Pancreas (tissue), 10 donors: ENCODE data around the gene MMS19. TPM values are rescaled to one million over a fixed set of nuclear protein-coding genes. Genes with fewer than 3 reads are reported as not detected.
A peak's percentile ranks its signal among the peaks of the same experiment; 100 is the strongest.

ENCODE experiments used
- ATAC-seq, 4 donors: fragments of 200-7000 bp; cut with Tn5 transposase; one replicate each; pipeline versions ENCODE4 v1.8.0 to v1.9.1; 2020; ENCODE audit warnings: mild to moderate bottlenecking in 4 of 4, moderate library complexity in 4 of 4
- DNase-seq, 6 donors: peaks; one replicate each; pipeline ENCODE4 v3.0.0-alpha.2; 2020
- FAIRE-seq: peaks from 2 replicates; lab custom pipeline; 2012; peaks lifted over from hg19 to GRCh38; lab: Jason Lieb, UNC
- H3K27ac ChIP-seq, 4 donors: fragments of 200-600 bp; sonication (generic); 1 replicate in 3 of 4; 2 replicates in 1 of 4; pipeline versions ENCODE4 v1.5.0 to v1.8.0; 2020
- H3K27me3 ChIP-seq, 4 donors: fragments of 200-600 bp; one replicate each; pipeline ENCODE4 v1.8.0; 2021
- H3K36me3 ChIP-seq, 3 donors: fragments of 200-600 bp; sonication (generic) in 1 of 3; one replicate each; pipeline versions ENCODE4 v1.5.0 to v1.8.0; 2020 to 2021
- H3K4me1 ChIP-seq, 3 donors: fragments of 200-600 bp; one replicate each; pipeline ENCODE4 v1.8.0; 2021
- H3K4me3 ChIP-seq, 4 donors: fragments of 200-600 bp; sonication (generic) in 2 of 4; one replicate each; pipeline versions ENCODE4 v1.5.0 to v1.8.0; 2020 to 2021
- H3K9me3 ChIP-seq, 4 donors: fragments of 200-600 bp; one replicate each; pipeline ENCODE4 v1.8.0; 2021
- WGBS, 2 donors: extraction: QIAGEN DNeasy Blood & Tissue Kit; methylation state at CpG; one replicate each; pipeline ENCODE4 v1.1.7; 2013; 5-methylcytosine and 5-hydroxymethylcytosine counted together
- intact Hi-C, 3 donors: fragments of 100-400 bp; cut with DNase I; formaldehyde crosslinking; loops; one replicate each; pipeline versions ENCODE4 v1.11.1 to v1.14.2; 2022
- polyA plus RNA-seq, 2 donors: library from polyadenylated mRNA; stranded (reverse); fragments of 200-250 nt; gene quantifications; one replicate each; pipeline ENCODE4 v1.2.3, GENCODE V29; 2013
- total RNA-seq, 6 donors: library from RNA; stranded (reverse); fragmentation: NEBNext Ultra II Directional in 4 of 6; extraction: Animal tissue kit (Norgen Biotek cat#: 25700) in 4 of 6; gene quantifications; one replicate each; pipeline versions ENCODE4 v1.2.1 to v1.2.4, GENCODE V29; 2021 to 2023
- TF ChIP-seq, protein P1 (sequence below), 4 donors: fragments of 200-600 bp; sonication (generic) in 3 of 4; IDR thresholded peaks; one replicate each; pipeline versions ENCODE4 v1.5.0 to v1.8.0; 2021; ENCODE audit warnings: antibody characterized with exemption in 4 of 4
- donor health status: healthy with polysubstance abuse.
- donor health status: DM: no; HTN: no; CAD: no; lungs with moderate emphysema.
- donor health status: DM: no; HTN: no; CAD: no.
- donor health status: control.
- donor health status: control.
- donor health status: Bipolar disorder and iron deficiency.
- donor health status: DM: yes; HTN: yes; CAD: no.
- donor health status: DM: no; HTN: no; CAD: no.
- donor health status: DM: no; HTN: no; CAD: no.
- donor health status: DM: yes; HTN: yes; CAD: no.

MMS19 gene
- total and polyA plus RNA-seq, 8 donors: 18.0 to 65.7 (median 24.6) TPM

DNA sequence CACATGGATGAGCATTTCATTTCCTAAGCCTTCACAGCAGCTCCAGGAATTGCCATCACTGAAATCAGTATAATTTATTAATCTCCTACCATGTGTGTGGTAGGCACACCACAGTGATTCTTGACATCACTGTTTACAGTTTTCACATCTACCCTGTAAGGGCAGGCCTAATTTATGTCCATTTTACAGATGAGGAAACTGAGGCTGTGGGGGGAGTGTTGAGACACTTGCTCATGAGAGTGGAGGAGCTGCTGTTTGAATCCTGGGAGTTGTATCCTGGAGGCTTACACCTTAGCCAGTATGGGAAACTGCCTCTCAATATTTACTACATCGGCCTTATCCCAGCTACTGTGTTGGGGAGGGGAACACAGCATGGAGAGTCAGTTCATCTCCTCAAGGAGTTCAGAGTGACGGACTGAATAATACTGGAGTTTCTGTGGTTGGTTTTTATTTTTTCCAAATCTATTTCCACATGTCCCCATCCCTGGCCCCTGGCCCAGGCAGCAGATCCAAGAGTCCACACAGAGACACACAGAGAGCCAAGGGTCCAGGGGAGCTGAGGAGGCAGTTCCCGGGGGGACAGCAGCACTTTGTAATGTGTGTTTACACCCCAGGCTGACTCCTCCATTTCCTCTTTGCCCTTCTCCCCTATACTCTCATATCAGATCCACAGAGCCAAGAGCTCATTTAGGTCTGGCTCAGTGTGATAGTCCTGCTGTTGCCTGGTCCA, 13.7 kb upstream of the MMS19 start:
- no peaks in the 10 kb centered on the region for H3K4me1 ChIP-seq
- FAIRE-seq (no peak), DNase-seq (no peak), ATAC-seq (peak in 2 of 4 donors; percentile 11 to 30)
- TF ChIP-seq, protein P1, sequence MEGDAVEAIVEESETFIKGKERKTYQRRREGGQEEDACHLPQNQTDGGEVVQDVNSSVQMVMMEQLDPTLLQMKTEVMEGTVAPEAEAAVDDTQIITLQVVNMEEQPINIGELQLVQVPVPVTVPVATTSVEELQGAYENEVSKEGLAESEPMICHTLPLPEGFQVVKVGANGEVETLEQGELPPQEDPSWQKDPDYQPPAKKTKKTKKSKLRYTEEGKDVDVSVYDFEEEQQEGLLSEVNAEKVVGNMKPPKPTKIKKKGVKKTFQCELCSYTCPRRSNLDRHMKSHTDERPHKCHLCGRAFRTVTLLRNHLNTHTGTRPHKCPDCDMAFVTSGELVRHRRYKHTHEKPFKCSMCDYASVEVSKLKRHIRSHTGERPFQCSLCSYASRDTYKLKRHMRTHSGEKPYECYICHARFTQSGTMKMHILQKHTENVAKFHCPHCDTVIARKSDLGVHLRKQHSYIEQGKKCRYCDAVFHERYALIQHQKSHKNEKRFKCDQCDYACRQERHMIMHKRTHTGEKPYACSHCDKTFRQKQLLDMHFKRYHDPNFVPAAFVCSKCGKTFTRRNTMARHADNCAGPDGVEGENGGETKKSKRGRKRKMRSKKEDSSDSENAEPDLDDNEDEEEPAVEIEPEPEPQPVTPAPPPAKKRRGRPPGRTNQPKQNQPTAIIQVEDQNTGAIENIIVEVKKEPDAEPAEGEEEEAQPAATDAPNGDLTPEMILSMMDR (IDR thresholded peaks at IDR 0.05): no peak
- H3K9me3 ChIP-seq: no peaks in the 10 kb centered on the region
- intact Hi-C loops: no loop called here
- H3K27me3 ChIP-seq: no peaks in the 10 kb centered on the region
- no peak overlapping the region for H3K27ac ChIP-seq
- 86 to 87% methylated on average over 3 of the region's 3 CpGs for WGBS, 2 donors
- H3K36me3 ChIP-seq: no peaks in the 10 kb centered on the region
- H3K4me3 ChIP-seq: no peak overlapping the region

GRCh38 chr10:97510686-97511085, 12.5 kb upstream of the MMS19 start:
- DNase-seq (no peak), FAIRE-seq (no peak), ATAC-seq (no peak)
- TF ChIP-seq, protein P1 (IDR thresholded peaks at IDR 0.05): no peak
- no peaks in the 10 kb centered on the region for H3K9me3 ChIP-seq
- no peaks in the 10 kb centered on the region for H3K27me3 ChIP-seq
- no peak overlapping the region for H3K27ac ChIP-seq
- no peaks in the 10 kb centered on the region for H3K4me1 ChIP-seq
- no peak overlapping the region for H3K4me3 ChIP-seq
- WGBS, 2 donors: 59 to 65% methylated on average over 4 of the region's 4 CpGs
- H3K36me3 ChIP-seq: no peaks in the 10 kb centered on the region
- intact Hi-C loops: no loop called here

GRCh38 chr10:97509120-97509680, 11.0 kb upstream of the MMS19 start:
- H3K36me3 ChIP-seq: no peaks in the 10 kb centered on the region
- no peaks in the 10 kb centered on the region for H3K9me3 ChIP-seq
- intact Hi-C loops: no loop called here
- no peak for DNase-seq
- no peak for ATAC-seq
- TF ChIP-seq, protein P1 (IDR thresholded peaks at IDR 0.05): no peak
- H3K27me3 ChIP-seq: no peaks in the 10 kb centered on the region
- no peaks in the 10 kb centered on the region for H3K4me1 ChIP-seq
- H3K27ac ChIP-seq: no peak overlapping the region
- H3K4me3 ChIP-seq: no peak overlapping the region
- WGBS, 2 donors: 95% methylated on average over 8 of the region's 8 CpGs
- no peak for FAIRE-seq

- Histone ChIP-seq H3K4me3 (no peak overlapping the region), H3K9me3 (no peaks in the 10 kb centered on the region), H3K4me1 (no peaks in the 10 kb centered on the region), H3K27me3 (no peaks in the 10 kb centered on the region), H3K27ac (no peak overlapping the region), H3K36me3 (no peaks in the 10 kb centered on the region)
- no peak for FAIRE-seq
- no peak for DNase-seq
- intact Hi-C loops: no loop called here
- no peak for ATAC-seq
- 47 to 71% methylated on average over 1 of the region's 1 CpG for WGBS, 2 donors
- TF ChIP-seq, protein P1 (IDR thresholded peaks at IDR 0.05): no peak
Measured at GRCh38 chr10:97508342-97508741, 10.1 kb upstream of the MMS19 start.
